Activated CD8-positive, alpha-beta memory T cell treated with anti-CD3 and anti-CD28 coated beads, Interleukin-2, amount 50 U/mL, for 24 hours (primary cell): Measurements from ENCODE around the gene SNAPC2.
A peak's percentile ranks its signal among the peaks of the same experiment; 100 is the strongest.
"Not testable (repeated sequence)": the region's sequence is repeated elsewhere in the genome, so short reads cannot be mapped to it uniquely, and the experiment has no call there.

Experiments used
- DNase-seq: peaks from one replicate; pipeline ENCODE4 v3.0.0-alpha.2; 2020; ENCODE audit errors: extremely low read depth

The SNAPC2 gene

GRCh38 chr19:7933411-7933810, 13.3 kb downstream of the SNAPC2 start:
- no peak for DNase-seq

- DNase-seq = no peak
These were observed 13.9 kb downstream of the SNAPC2 start for GRCh38 chr19:7933828-7934725.

GRCh38 chr19:7934766-7935165, 14.6 kb downstream of the SNAPC2 start:
- DNase-seq = no peak

- no peak for DNase-seq
These were observed 20.7 kb downstream of the SNAPC2 start for GRCh38 chr19:7940841-7941240.

GRCh38 chr19:7941895-7942596, 21.9 kb downstream of the SNAPC2 start:
- DNase-seq = no peak

- no peak for DNase-seq
These were observed 22.9 kb downstream of the SNAPC2 start for GRCh38 chr19:7942981-7943443.

GRCh38 chr19:7943444-7944176, 23.5 kb downstream of the SNAPC2 start, which contains the start of gene TIMM44:
TIMM44 (minus strand) TSS chr19:7943666; CDS start chr19:7943651, 15 bp downstream.
- peak; percentile 98 for DNase-seq

GRCh38 chr19:7944177-7944761, 24.1 kb downstream of the SNAPC2 start:
- peak; percentile 62 for DNase-seq

GRCh38 chr19:7947939-7948338, 27.8 kb downstream of the SNAPC2 start:
- no peak for DNase-seq

GRCh38 chr19:7953060-7953459, 32.9 kb downstream of the SNAPC2 start:
- DNase-seq = no peak

GRCh38 chr19:7953576-7953975, 33.4 kb downstream of the SNAPC2 start:
- no peak for DNase-seq

GRCh38 chr19:7955696-7956095, 35.6 kb downstream of the SNAPC2 start:
- DNase-seq = no peak

- DNase-seq = no peak
These were observed 39.1 kb downstream of the SNAPC2 start for GRCh38 chr19:7959211-7959610.

- not testable (repeated sequence) for DNase-seq
These were observed 40.9 kb downstream of the SNAPC2 start for GRCh38 chr19:7961082-7961481.

- DNase-seq = no peak
These were observed 41.9 kb downstream of the SNAPC2 start for GRCh38 chr19:7961920-7962626.

GRCh38 chr19:7962644-7963268, 42.6 kb downstream of the SNAPC2 start:
- no peak for DNase-seq

GRCh38 chr19:7963566-7963965, 43.4 kb downstream of the SNAPC2 start:
- DNase-seq = no peak

- DNase-seq = no peak
These were observed 45.2 kb downstream of the SNAPC2 start for GRCh38 chr19:7965259-7965841.

GRCh38 chr19:7965921-7966665, 46.0 kb downstream of the SNAPC2 start:
- DNase-seq = no peak
